HG02588 (cell line): ENCODE data around the gene WNT3A.

Source experiments
- ATAC-seq: cut with Tn5 transposase; IDR thresholded peaks from one replicate; pipeline ENCODE4 v1.9.1; 2021; ENCODE audit warnings: mild to moderate bottlenecking, moderate library complexity; ENCODE audit not compliant: unreplicated experiment

The WNT3A gene

DNA sequence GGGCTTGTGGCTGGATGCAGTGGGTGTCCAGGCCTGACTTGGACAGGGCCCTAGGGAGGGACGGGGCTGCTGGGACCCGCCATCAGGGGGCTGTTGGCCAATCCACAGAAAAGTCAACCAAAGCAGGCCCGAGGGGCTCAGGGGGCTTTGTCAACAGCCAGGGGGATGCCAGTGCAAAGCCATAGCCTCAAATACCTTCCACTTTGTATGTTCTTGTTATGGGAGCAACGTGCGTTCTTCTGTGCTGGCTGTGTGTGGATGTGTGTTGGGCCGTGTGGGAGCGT, 40.3 kb downstream of the WNT3A start:
- ATAC-seq, result no peak

DNA sequence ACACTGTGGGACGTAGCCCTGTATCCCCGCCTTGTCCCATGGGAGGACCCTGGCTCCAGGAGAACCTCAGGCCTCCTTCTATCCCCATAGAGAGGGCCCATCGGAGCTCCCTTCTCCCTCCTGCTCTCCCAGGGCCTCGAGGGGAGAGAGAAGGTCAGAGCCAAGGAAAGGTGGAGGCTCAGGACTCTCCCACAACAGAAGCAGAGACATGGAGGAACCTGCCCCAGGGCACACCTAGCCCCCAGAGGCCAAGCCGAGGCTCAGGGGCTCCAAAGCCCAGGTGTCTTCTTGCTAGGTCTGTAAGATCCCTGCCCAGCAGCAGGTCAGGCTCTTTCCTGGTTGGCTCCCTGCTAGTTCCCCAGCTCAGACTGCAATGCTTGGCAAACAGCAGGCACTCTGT, 41.3 kb downstream of the WNT3A start:
- ATAC-seq, result no peak

DNA sequence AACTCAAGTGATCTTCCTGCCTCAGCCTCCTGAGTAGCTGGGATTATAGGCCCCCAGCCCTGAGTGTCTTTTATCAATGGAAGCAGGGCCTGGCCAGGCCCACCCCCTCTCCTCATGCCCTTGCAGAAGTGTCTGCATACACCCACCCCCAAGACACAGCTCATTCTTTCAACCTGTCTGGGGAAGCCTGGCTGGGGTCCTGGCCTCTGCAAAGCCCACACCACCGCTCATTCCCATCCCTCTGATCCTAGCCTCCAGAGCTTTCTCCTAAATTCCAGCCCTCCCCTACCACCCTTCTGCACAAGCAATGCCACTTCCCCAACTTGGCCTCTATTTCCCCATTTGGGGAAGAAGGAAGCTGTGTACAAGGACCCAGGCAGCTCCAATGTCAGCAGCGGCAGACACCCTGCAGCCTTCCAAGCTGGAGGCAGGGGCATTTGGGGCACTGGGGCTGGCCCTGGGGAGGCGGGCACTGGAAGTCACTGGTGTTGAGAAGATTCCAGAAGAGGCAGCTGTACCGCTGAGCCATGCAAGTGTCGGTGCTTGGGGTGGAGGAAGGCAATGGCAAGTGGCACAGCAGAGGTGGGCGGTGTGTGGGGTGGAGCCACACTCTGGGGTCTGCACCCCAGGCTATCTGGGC, 42.0 kb downstream of the WNT3A start:
- ATAC-seq, result no peak

DNA sequence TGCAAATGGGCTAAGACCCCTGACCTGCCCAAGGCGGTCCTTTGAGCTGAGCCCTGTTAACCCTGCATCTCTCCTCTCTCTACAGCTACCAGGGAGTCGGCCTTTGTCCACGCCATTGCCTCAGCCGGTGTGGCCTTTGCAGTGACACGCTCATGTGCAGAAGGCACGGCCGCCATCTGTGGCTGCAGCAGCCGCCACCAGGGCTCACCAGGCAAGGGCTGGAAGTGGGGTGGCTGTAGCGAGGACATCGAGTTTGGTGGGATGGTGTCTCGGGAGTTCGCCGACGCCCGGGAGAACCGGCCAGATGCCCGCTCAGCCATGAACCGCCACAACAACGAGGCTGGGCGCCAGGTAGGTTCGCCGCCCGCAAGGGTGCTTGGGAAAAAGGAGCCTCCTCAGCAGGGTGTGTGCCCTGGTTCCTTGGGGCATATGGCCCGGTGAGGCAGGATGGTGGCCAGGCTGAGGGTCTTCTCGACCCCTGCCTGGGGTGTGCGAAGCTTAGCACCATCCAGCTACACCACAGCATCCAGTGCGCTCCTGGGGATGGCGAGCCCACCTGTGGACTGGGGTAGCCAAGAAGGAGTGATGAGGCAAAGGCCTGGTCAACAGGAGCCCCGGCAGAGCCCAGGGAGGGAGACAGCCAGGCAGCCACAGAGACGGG, 43.9 kb downstream of the WNT3A start:
- ATAC-seq, result no peak

DNA sequence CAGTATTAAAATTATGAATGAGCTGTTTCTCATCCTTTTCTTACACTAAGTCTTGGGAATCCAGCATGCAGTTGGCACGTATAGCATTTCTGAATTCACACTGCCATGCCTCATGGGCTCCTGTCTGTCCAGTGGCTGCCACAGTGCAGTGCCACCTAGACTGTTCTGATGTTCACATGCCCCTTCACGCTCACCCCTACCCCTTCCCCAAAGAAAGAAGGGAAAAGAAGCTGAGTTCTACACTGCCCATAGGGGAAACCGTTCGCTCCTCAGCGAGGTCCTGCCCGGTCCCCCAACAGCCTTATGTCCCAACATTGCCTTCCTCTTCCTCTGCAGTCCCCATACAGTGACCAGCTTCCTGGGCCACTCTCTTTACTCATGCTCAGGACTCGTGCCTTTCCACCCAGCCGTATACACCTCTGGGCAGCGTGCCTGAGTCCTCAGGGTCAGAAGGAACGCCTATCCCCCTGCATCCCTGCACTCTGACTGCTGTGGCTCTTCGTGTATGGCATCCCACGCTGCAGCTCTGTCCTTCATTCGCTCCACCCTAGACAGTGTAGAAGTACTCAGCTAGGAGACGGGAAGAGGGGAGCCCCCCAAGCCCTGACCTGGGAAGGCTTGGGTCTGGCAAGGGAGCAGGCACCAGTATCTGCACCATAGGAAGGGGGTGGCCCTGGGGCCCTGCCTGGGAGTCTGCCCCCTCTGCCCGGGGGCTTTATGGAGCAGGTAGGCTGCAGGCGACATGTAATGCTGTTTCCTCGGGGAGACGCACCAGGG, 51.6 kb downstream of the WNT3A start:
- ATAC-seq, result no peak

DNA sequence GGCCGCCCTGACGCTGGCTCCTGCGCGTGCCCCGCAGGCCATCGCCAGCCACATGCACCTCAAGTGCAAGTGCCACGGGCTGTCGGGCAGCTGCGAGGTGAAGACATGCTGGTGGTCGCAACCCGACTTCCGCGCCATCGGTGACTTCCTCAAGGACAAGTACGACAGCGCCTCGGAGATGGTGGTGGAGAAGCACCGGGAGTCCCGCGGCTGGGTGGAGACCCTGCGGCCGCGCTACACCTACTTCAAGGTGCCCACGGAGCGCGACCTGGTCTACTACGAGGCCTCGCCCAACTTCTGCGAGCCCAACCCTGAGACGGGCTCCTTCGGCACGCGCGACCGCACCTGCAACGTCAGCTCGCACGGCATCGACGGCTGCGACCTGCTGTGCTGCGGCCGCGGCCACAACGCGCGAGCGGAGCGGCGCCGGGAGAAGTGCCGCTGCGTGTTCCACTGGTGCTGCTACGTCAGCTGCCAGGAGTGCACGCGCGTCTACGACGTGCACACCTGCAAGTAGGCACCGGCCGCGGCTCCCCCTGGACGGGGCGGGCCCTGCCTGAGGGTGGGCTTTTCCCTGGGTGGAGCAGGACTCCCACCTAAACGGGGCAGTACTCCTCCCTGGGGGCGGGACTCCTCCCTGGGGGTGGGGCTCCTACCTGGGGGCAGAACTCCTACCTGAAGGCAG, 52.3 kb downstream of the WNT3A start:
- ATAC-seq, result no peak

DNA sequence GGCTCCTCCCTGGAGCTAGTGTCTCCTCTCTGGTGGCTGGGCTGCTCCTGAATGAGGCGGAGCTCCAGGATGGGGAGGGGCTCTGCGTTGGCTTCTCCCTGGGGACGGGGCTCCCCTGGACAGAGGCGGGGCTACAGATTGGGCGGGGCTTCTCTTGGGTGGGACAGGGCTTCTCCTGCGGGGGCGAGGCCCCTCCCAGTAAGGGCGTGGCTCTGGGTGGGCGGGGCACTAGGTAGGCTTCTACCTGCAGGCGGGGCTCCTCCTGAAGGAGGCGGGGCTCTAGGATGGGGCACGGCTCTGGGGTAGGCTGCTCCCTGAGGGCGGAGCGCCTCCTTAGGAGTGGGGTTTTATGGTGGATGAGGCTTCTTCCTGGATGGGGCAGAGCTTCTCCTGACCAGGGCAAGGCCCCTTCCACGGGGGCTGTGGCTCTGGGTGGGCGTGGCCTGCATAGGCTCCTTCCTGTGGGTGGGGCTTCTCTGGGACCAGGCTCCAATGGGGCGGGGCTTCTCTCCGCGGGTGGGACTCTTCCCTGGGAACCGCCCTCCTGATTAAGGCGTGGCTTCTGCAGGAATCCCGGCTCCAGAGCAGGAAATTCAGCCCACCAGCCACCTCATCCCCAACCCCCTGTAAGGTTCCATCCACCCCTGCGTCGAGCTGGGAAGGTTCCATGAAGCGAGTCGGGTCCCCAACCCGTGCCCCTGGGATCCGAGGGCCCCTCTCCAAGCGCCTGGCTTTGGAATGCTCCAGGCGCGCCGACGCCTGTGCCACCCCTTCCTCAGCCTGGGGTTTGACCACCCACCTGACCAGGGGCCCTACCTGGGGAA, 53.0 kb downstream of the WNT3A start:
- ATAC-seq, result no peak

DNA sequence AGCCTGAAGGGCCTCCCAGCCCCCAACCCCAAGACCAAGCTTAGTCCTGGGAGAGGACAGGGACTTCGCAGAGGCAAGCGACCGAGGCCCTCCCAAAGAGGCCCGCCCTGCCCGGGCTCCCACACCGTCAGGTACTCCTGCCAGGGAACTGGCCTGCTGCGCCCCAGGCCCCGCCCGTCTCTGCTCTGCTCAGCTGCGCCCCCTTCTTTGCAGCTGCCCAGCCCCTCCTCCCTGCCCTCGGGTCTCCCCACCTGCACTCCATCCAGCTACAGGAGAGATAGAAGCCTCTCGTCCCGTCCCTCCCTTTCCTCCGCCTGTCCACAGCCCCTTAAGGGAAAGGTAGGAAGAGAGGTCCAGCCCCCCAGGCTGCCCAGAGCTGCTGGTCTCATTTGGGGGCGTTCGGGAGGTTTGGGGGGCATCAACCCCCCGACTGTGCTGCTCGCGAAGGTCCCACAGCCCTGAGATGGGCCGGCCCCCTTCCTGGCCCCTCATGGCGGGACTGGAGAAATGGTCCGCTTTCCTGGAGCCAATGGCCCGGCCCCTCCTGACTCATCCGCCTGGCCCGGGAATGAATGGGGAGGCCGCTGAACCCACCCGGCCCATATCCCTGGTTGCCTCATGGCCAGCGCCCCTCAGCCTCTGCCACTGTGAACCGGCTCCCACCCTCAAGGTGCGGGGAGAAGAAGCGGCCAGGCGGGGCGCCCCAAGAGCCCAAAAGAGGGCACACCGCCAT, 53.8 kb downstream of the WNT3A start:
- no peak for ATAC-seq

DNA sequence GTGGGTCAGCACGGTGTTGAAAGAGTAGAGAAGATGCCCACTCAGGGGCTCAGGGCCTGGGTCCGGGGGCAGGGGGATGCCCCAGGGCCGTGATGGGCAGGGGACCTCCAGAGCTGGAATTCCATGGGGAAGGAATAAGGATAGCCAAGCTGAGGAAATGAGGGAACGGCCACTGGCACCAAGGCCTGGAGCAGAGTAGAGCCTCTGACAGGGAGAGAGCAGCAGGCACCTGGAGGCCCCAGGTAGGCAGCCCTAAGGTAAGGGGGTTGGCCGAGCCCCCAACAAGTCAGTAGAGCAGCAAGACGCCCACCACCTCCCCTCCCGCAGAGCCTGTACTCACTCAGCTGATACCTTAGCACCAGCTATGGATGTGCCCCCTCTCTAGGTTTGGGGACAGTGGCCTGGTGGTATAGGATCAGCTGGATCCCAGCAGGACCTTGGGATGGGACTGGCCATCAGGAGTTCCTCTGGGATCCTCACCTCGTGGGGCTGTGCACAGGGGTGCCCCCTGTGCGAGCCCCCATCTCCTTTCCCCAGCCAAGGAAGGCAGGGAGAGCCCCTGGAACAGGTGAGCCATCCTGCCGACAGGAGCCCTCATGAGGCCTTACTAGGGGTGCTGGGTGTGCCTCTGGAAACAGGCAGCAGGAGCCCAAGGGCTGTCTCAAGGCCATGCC, 54.8 kb downstream of the WNT3A start:
- ATAC-seq, result no peak

DNA sequence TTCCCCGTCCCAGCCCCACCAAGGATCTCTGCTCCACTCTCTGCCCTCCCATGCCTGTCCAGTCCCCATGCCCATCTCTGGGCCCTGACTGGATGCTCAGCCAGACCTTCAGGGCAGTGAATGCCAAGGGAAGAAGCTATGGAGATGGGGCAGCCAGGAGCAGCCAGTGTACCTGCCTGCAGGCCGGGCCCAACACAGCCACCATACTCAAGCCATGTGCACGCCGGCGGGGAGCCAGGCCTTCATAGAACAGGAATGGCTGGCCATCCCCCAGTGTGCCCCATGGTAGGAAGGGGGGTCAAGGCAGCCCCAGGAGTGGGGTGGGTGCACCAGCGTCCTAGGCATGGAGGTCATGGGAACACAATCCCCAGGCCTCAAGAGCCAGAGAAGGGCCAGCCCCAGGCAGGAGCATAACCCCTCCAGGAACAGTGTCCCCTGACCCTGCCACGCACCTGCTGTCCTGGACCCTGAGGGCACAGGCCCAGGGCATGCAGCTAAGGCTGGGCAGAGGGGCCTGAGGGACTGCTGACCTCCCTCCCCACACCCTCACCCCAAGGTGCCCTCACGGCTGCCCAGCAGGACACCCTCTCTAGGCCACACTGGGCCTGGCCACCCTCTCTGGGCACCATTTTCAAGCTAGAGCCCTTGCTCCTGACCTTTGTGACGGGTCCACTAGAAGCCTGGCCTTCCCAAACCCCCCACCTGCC, 55.4 kb downstream of the WNT3A start:
- ATAC-seq, result no peak

DNA sequence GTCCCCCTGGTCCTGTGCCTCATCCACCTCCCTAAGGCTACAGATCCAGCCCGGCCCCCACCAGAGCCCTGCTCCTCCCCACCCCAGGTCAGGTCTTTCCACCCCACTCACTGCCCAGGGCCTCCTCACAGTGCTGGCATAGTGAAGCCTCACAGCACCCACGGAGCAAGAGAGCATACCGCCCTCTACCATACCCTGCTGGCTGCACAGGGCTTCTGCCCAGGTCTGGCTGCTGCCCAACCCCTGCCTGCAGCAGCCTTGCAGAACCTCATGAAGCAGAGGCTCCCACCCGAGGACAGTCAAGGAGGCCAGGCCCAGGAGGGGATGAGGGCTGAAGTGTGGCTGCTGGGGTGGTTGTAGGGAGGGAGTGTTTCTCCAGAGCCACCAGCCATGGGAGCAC, 56.0 kb downstream of the WNT3A start:
- no peak for ATAC-seq

DNA sequence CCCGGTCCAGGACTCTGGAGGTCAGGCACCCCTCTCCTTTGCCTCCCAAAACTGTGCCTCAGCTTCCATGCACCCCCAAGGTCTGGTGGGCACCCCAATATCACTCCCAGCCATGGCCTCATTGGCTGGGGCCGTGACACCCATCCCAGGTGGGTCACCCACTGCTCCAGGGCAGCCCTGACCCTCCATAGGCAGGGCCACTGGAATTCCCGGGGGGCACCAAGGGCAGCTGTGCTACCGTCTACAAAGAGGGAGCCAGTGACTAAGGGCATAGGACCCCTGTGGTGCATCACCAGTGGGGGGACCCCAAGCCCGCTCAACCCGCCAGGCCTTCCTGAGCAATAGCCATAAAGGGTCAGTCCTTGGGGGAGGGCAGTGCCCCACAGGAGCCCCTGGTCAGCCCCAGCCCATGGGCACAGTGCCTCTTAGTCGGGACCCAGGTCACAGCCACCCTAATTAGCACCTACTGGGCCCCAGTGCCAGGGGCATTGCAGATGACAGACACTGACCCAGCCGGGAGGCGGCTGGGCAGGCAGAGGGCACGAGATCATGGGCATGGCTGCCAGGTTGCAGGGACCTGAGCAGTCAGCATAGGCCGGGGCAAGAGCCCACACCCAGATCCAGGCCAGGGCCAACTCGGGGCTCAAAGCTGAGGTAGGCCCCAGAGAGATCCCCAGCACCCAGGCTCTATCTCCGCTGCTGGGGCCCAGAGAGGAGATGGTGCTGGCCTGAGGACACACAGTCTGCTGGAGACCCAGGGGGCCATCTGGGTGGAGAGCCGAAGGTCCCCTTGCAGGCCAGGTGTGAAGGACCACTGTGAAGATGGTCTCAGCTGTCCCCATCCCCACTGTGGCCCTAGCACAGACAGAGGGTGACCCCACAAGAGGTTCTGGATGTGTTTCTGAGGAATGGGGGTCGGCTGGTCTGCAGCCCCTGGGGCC, 56.7 kb downstream of the WNT3A start:
- ATAC-seq, result no peak

DNA sequence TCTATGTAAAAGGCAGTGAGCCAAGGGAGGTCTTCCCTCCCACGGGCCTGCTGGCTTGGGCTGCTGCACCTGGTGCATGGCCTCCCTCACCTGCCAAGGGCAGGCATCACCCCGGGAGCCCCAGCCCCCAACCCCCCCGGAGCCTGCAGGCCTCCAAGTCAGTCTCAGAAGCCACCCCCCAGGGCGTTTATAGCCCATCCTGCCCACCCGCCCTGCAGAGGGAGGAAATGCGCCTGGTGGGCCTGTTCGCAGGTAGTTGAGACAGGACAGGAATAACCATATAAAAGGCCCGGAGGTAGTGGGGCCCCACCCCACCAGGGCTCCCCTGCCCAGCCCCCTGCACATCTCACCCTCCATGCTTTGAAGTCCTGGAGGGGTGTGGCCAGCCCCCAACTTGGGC, 57.5 kb downstream of the WNT3A start:
- ATAC-seq, result no peak

DNA sequence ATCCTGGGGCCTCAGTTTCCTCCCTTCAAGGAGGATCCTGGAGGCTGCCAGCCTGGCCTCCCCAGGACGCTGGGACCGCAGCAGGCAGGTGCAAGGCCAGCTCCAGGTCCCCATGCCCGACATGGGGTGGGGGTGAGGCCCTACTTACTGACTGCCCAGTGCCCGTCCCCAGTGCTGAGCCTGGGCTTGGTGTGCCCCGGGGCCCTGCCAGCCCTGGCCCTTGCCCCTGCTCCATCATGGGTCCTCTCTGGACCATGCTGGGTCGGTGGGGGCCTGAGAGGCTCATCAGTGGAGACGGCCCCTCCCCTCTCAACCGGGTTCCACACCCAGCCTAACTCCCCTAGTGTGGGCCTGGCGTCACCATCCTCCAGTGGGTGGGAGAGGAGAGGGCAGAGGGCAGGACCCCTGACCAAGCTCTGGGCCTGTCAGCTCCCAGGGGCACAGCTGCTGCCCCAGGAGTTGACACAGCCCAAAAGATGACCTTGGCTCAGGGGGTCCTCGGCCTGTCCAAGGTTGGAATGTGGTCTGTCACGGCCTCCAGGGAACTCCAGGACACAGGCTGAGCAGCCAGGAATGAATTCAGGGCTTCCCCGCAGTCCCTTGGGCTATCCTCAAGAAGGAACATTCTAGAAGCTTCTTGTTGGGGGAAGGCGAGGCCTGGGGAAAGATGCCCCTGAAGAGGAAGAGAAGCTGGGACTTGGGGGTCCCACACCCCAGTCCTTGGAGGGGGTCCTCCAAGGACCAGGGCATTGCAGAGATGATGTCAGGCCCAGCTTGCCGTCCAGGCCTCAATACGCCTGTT, 58.1 kb downstream of the WNT3A start:
- no peak for ATAC-seq

DNA sequence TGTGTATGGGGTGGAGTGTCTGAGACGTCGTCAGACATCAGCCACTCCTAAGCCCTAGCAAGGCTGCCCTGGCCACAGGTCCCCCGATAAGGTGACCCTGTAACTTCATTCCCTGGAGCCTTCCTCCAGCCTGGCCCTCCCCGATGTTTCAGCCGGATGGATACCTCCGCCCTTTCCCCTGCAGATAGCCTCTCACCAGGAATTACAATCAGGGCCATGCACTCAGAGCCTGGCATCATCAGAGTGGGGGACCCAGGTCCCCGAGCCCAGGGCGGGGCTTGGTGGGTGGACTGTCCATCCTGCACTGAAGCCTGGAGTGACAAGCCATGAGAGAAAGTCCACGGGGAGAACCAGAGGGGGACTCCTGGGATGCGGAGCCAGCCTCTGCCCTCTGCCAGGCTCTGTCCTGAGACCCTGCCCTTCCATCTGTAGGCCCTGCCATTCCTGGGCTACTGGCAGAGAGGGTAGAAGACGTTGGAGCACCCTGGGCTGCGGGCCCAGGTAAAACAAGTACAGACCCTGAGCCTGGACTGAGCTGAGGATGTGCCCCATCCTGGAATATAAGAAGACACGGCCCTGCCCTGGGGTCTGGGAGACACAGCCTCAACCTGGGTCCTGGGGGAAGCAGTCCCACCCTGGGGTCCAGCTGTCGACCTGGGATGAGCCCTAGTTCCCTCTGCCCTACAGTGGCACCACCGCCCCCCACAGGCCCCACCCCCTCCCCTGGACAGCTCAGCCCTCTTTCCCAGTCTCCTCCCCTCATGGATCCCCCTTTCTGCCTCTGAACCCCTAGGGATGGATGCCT, 58.9 kb downstream of the WNT3A start:
- ATAC-seq, result no peak

DNA sequence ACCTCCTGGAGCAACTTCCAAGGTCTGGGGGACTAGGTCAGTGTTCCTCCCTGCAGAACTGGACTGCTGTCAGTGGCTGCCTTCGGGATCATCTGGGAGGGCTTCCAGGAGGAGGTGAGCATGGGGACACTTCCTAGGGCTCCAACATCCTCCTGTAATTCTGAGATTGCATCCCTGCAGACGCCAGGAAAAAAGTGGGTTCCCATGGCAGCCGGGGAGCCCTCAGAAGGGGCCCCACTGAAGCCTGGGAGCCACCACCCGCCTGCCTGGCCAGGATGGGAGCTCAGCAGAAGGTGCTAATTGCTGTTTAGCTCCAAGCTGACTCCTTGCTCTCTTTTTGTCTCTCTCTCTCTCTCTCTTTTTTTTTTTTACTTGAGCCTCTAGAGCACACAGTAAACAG, 59.6 kb downstream of the WNT3A start:
- ATAC-seq, result no peak
